GM19239 (cell line): Measurements from ENCODE around the gene THRAP3.

Experiments
- DNase-seq: peaks from one replicate; pipeline ENCODE4 v3.0.0; 2011; ENCODE audit warnings: low spot score; ENCODE audit not compliant: insufficient read length
- FAIRE-seq: peaks from 2 replicates; lab custom pipeline; 2011; peaks lifted over from hg19 to GRCh38; lab: Jason Lieb, UNC

THRAP3 gene

DNA sequence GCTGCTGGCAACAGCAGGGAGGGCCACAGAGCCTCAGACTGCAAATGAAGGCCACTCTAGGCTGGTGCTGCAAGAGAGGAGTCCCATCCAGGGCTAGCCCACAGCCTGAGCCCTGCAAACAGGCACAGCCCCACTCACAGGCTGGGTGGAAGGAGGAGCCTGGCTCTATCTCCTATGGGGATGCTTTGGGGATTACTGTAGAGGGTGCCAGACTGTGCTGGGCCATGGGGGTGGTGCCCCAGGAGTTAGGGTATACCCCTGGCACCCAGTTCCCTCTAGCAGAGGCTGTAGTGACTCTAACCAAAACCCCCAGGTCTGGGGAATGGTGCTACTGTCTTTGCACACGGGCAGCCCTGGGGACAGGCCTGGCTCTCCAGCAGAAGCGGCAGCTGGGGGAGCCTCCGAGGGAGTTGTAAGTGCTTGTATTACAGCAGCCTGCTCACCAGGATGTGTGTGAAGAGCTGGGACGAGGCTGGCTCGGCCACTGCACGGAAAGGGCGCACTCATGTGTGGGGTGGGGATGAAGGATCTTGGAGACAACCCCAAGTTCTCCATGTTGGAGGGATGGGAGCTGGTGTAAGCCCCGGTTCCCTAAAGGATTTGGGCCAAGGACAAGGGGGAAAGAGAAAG, 122.6 kb downstream of the THRAP3 start:
- no peak for FAIRE-seq
- no peak for DNase-seq

DNA sequence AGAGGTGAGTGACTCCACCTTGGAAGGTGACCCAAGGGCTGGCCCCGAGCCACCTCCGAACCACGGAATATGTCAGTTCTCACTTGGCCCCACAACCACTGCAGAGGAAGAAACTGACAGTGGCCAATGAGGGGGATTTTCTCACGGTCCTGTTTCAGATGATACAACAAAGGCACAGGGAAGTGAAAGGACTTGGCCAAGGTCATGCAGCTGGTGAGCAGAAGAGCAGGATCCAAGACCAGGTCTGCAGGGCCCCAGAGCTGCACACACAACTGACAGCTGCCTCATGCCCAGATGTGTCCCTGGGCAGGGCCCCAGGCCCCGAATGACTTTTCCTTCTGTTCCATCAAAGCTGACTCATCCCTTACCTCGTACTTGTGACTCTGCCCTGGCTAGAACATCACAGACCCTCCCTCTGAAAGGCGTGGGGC, 125.0 kb downstream of the THRAP3 start:
- peak; percentile 97 for FAIRE-seq
- peak; percentile 70 for DNase-seq

GRCh38 chr1:36349839-36350238, 125.6 kb downstream of the THRAP3 start:
- FAIRE-seq (no peak), DNase-seq (no peak)

DNA sequence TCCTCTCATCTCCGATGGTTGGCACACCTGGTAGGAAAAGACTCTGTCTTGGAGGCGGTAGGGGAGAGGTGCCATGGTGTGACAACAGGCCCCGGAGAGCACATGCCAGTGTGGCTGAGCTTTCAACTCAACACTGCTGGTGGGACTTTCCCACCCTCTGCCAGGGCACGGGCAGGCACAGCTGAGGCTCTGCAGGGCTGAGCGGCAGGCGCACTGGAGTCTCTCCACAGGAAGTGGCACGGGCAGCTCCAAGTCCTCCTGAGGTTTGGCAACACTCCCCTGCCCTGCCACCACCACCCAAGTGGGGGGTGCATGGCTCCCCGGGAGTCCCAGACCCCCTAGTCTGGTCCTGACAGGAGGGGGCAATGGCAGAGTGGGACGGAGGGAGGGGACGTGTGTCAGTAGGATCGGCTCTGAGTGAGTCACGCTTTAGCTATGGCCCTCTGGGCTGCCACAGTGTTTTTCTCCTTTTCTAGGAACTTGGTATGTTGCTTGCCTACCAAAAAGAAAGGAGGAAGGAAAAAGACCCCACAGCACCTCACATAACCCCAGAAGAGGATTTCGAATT, 126.5 kb downstream of the THRAP3 start:
- peak; percentile 35 for FAIRE-seq
- no peak for DNase-seq

- FAIRE-seq (no peak), DNase-seq (no peak)
Observed at GRCh38 chr1:36351227-36351977, 127.2 kb downstream of the THRAP3 start.

DNA sequence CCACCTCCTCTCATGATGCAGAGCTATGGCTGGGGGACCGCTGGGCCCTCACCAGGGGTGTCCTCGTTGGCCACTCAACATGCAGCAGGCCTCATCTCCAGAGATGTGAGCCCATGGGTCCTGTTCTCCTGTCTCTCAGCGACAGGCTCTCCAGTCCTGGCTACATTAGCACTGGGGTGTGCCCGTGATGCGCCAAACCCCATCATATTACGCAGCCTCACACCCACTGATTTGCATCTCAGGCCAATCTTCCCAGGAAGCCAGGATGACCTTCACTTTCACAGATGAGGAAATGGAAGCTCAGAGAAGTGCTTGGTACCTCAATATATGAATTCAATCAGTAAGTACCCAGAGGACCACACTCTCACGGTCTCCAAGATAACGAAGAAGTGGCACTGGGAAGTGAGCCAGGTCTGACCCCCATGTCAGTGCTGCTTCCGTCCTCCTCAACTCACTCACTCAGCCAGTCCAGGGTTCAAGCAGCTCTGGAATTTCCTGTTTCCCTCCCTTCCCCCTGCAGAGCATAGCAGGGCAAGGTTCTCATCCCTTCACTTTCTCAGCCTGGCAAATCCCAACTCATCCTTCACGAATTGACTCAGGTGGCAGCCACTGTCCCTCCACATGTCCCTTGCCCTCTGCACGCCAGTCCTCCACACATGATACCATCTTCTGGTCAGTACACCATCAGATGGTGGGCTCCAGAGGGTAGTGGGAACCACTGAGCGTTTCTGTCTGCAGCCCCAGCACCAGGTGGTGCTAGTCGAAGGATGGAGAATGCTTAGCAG, 128.1 kb downstream of the THRAP3 start:
- DNase-seq: no peak

DNA sequence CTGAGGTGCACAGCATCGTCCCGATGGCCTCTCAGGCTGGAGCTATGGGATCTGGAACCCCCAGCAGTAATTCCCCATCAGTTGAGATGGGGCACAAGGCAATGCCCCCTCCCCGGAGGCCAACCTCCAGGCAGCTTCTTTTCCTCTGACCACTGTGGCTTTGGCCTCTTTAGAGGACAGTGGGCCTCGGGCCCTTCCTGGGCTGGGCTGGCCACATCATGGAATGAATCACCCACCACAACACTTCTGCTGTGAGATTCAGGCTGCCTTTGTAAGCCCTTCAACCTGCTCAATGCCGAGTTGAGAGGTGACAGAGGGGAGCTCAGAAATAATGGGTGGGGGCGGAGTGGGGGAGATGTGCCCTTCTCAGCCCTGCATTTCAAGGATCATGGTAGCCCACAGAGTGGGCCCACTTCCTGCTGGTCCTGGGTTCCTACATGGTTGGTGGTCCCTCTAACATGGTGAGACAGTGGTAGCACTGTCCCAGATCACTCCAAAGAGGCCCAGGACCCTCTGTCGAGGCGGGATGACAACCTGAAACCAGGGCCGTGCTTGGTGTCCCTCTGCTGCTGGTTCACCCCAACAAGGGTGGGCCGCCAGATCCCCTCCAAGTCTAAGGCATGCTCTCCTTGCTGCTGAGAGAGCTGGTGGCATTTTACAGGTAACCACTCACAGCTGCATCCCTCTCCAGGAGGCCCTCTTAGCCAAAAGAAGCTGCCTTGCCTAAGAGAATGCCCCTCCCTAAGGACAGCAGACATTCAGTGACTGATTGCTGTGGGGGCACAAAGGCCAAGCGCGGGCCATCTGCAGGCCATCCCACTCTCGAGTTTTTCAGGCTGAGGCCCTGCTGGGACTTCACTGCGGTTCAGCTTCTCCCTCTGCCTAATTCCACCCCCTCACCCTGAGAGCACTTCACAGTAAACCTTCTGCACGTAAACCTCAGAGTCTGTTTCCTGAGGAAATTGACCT, 129.0 kb downstream of the THRAP3 start:
- no peak for FAIRE-seq
- no peak for DNase-seq

More for the DNA sequence above, 128.1 kb downstream of the THRAP3 start:
- no peak for FAIRE-seq

DNA sequence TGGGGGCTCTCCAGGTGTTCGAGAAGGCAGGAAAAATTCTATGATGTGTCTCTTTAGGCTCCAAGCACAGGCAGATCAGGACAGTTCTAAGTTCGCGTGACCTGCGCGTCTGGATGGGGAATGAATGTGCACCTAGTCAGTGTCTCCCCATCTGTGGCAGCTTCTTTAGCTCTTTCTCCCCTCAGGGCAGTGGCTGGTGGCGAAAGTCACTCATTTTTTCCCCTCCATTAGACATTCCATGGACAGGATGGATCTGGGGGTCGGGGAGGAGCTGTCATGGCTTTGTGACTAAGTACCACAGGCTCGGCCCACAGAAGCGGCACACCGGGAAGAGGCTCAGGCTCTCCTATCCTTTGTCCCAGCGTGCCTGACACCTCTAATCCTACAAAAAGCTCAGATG, 130.2 kb downstream of the THRAP3 start:
- no peak for DNase-seq
- FAIRE-seq: no peak
